ENCODE results near the gene SLC25A30. TPM values are rescaled to one million over a fixed set of nuclear protein-coding genes. Genes with fewer than 3 reads are reported as not detected.
A peak's percentile ranks its signal among the peaks of the same experiment; 100 is the strongest.

Gene SLC25A30
- total and polyA plus RNA-seq, 2 of the 13 experiments (the other 11 are each of a cell fraction or from before 2014, with no cell fraction given): 19.6 to 22.5 TPM

DNA sequence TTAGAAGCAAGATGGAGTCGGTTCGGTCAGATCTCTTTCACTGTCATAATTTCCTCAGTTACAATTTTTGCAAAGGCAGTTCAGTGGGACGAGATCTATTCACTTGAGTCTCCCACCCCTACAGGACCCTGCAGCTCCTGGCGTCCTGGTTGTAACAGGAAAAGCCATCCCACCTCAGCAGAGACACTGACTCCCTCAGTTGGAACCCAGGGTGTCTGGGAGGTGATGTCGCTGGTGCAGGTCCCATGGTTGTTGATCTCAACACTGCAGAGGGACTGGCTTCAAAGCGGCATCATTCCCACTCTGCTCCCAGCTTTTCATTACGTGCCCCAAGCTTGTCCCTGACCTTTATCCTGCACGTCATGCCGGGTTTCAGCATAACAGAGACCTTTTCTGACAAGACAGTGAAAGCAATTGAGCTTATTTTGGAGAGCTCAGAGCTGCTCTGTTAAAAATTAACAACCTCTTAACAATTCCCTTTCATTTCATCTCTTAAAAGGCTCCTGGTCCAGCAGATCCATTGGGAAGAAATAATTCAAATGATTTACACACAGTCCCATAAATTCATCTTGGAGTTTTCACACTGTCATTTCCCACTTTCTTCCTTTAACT lies 29.0 kb upstream of the SLC25A30 start (continued):
- TF ChIP-seq, protein P1, sequence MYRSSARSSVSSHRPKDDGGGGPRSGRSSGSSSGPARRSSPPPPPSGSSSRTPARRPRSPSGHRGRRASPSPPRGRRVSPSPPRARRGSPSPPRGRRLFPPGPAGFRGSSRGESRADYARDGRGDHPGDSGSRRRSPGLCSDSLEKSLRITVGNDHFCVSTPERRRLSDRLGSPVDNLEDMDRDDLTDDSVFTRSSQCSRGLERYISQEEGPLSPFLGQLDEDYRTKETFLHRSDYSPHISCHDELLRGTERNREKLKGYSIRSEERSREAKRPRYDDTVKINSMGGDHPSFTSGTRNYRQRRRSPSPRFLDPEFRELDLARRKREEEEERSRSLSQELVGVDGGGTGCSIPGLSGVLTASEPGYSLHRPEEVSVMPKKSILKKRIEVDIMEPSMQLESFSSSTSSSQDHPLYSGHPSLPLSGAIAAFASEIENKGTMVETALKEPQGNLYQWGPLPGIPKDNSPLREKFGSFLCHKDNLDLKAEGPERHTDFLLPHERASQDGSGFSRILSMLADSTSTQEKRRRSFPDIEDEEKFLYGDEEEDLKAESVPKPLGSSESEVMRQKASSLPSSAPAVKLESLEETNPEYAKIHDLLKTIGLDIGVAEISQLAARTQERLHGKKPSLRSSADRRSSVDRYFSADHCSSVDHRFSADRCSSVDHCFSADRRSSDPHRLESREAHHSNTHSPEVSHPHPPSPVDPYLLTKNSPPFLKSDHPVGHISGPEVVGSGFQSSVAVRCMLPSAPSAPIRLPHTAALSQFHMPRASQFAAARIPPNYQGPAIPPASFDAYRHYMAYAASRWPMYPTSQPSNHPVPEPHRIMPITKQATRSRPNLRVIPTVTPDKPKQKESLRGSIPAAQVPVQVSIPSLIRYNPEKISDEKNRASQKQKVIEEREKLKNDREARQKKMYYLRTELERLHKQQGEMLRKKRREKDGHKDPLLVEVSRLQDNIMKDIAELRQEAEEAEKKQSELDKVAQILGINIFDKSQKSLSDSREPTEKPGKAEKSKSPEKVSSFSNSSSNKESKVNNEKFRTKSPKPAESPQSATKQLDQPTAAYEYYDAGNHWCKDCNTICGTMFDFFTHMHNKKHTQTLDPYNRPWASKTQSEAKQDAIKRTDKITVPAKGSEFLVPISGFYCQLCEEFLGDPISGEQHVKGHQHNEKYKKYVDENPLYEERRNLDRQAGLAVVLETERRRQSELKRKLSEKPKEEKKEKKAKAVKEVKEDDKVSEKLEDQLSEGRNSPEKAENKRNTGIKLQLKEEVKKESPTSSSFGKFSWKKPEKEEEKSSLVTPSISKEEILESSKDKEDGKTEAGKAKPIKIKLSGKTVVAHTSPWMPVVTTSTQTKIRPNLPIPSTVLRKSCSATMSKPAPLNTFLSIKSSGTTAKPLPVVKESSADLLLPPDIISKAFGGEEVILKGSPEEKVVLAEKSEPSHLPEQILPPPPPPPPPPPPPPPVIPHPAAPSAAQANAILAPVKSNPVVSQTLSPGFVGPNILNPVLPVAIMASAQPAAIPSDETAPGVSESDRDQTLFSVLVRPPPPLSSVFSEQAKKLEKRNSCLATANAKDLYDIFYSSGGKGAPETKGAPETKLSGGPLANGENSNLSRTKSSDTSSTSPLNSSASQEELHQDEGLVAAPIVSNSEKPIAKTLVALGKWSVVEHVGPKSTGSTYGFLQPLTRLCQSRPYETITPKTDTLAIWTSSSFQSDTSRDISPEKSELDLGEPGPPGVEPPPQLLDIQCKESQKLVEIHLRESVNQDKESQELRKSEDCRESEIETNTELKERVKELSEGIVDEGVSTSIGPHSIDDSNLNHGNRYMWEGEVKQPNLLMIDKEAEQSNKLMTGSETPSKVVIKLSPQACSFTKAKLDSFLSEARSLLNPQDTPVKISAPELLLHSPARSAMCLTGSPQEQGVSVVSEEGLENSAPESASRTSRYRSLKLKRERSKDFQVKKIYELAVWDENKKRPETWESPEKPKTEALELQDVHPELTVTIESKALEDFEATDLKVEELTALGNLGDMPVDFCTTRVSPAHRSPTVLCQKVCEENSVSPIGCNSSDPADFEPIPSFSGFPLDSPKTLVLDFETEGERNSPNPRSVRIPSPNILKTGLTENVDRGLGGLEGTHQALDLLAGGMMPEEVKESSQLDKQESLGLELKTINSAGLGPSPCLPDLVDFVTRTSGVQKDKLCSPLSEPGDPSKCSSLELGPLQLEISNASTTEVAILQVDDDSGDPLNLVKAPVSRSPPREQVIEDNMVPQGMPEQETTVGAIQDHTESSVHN (CRISPR knock-in tag; IDR thresholded peaks at IDR 0.05): no peak
- TF ChIP-seq HNRNPK (IDR thresholded peaks at IDR 0.05; ENCODE audit: low read depth, low read length, poor library complexity, severe bottlenecking): no peak
- no peak for TF ChIP-seq ATF7-NPFF (CRISPR knock-in tag; IDR thresholded peaks at IDR 0.05; ENCODE audit: low read depth)
- peak; percentile 91 for TF ChIP-seq MIER3 (CRISPR knock-in tag; IDR thresholded peaks at IDR 0.05; ENCODE audit: borderline replicate concordance)
- no peak for TF ChIP-seq ZNF562 (CRISPR knock-in tag; IDR thresholded peaks at IDR 0.05; ENCODE audit: borderline replicate concordance)
- peak; percentile 92 for TF ChIP-seq MEIS2 (CRISPR knock-in tag; IDR thresholded peaks at IDR 0.05)
- no peak for TF ChIP-seq ZNF747 (CRISPR knock-in tag; IDR thresholded peaks at IDR 0.05; ENCODE audit: borderline replicate concordance)
- peak; percentile 94 for TF ChIP-seq ZNF3 (CRISPR knock-in tag; IDR thresholded peaks at IDR 0.05)
- TF ChIP-seq, protein P2, sequence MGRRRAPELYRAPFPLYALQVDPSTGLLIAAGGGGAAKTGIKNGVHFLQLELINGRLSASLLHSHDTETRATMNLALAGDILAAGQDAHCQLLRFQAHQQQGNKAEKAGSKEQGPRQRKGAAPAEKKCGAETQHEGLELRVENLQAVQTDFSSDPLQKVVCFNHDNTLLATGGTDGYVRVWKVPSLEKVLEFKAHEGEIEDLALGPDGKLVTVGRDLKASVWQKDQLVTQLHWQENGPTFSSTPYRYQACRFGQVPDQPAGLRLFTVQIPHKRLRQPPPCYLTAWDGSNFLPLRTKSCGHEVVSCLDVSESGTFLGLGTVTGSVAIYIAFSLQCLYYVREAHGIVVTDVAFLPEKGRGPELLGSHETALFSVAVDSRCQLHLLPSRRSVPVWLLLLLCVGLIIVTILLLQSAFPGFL (CRISPR knock-in tag; IDR thresholded peaks at IDR 0.05): no peak
- TF ChIP-seq MEF2D (CRISPR knock-in tag; IDR thresholded peaks at IDR 0.05): peak; percentile 86
- TF ChIP-seq, protein P3, sequence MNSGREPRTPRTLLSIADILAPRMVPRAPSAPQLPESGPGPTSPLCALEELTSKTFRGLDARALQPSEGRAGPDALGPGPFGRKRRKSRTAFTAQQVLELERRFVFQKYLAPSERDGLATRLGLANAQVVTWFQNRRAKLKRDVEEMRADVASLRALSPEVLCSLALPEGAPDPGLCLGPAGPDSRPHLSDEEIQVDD (CRISPR knock-in tag; IDR thresholded peaks at IDR 0.05; ENCODE audit: borderline replicate concordance): no peak
- TF ChIP-seq, protein P4, sequence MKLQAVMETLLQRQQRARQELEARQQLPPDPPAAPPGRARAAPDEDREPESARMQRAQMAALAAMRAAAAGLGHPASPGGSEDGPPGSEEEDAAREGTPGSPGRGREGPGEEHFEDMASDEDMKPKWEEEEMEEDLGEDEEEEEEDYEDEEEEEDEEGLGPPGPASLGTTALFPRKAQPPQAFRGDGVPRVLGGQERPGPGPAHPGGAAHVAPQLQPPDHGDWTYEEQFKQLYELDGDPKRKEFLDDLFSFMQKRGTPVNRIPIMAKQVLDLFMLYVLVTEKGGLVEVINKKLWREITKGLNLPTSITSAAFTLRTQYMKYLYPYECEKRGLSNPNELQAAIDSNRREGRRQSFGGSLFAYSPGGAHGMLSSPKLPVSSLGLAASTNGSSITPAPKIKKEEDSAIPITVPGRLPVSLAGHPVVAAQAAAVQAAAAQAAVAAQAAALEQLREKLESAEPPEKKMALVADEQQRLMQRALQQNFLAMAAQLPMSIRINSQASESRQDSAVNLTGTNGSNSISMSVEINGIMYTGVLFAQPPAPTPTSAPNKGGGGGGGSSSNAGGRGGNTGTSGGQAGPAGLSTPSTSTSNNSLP (IDR thresholded peaks at IDR 0.05; ENCODE audit: low read depth, low read length): peak; percentile 81; the same call in 1 of the 2 replicates
- no peak for TF ChIP-seq NFYC (CRISPR knock-in tag; IDR thresholded peaks at IDR 0.05)
- TF ChIP-seq HDAC1 (CRISPR knock-in tag; IDR thresholded peaks at IDR 0.05): peak; percentile 70
- TF ChIP-seq, protein P5, sequence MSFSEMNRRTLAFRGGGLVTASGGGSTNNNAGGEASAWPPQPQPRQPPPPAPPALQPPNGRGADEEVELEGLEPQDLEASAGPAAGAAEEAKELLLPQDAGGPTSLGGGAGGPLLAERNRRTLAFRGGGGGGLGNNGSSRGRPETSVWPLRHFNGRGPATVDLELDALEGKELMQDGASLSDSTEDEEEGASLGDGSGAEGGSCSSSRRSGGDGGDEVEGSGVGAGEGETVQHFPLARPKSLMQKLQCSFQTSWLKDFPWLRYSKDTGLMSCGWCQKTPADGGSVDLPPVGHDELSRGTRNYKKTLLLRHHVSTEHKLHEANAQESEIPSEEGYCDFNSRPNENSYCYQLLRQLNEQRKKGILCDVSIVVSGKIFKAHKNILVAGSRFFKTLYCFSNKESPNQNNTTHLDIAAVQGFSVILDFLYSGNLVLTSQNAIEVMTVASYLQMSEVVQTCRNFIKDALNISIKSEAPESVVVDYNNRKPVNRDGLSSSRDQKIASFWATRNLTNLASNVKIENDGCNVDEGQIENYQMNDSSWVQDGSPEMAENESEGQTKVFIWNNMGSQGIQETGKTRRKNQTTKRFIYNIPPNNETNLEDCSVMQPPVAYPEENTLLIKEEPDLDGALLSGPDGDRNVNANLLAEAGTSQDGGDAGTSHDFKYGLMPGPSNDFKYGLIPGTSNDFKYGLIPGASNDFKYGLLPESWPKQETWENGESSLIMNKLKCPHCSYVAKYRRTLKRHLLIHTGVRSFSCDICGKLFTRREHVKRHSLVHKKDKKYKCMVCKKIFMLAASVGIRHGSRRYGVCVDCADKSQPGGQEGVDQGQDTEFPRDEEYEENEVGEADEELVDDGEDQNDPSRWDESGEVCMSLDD (CRISPR knock-in tag; IDR thresholded peaks at IDR 0.05; ENCODE audit: borderline replicate concordance): no peak

All from HepG2 (cell line).